22Rv1 (cell line): ENCODE measurements around the gene CNTN4.

Experiments
- H3K27ac ChIP-seq: fragments of 450-650 bp; 2 replicates; pipeline ENCODE4 v1.5.1; 2017
- ZFX ChIP-seq: fragments of 450-650 bp; IDR thresholded peaks from 2 replicates; pipeline ENCODE4 v1.6.1; 2017; ENCODE audit warnings: antibody characterized with exemption, borderline replicate concordance
- TF ChIP-seq, protein P1 (sequence below): fragments of 450-650 bp; IDR thresholded peaks from 2 replicates; pipeline ENCODE4 v1.5.1; 2017; ENCODE audit warnings: mild to moderate bottlenecking

Gene CNTN4

DNA sequence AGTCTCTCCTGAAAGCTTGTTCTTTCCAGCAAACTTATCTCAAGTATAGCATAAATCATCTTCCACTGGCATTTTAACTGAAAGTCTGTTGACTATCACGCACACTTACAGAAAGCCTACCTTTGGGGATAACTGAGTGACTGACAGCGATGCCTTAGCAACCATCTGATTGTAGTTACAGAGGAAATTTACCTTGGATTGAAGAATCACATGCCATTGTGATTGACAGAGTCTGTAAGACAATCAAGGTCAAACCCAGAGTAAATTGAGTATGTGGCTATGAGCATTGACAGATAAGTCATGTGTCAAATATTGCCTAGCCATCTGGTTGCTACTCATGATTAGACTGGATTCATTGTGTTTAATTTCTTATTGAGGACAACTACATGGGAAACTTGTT lies 82.0 kb downstream of the CNTN4 start:
- H3K27ac ChIP-seq, result no peak overlapping the region
- TF ChIP-seq, protein P1, sequence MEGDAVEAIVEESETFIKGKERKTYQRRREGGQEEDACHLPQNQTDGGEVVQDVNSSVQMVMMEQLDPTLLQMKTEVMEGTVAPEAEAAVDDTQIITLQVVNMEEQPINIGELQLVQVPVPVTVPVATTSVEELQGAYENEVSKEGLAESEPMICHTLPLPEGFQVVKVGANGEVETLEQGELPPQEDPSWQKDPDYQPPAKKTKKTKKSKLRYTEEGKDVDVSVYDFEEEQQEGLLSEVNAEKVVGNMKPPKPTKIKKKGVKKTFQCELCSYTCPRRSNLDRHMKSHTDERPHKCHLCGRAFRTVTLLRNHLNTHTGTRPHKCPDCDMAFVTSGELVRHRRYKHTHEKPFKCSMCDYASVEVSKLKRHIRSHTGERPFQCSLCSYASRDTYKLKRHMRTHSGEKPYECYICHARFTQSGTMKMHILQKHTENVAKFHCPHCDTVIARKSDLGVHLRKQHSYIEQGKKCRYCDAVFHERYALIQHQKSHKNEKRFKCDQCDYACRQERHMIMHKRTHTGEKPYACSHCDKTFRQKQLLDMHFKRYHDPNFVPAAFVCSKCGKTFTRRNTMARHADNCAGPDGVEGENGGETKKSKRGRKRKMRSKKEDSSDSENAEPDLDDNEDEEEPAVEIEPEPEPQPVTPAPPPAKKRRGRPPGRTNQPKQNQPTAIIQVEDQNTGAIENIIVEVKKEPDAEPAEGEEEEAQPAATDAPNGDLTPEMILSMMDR, result no peak
- TF ChIP-seq ZFX, result no peak

DNA sequence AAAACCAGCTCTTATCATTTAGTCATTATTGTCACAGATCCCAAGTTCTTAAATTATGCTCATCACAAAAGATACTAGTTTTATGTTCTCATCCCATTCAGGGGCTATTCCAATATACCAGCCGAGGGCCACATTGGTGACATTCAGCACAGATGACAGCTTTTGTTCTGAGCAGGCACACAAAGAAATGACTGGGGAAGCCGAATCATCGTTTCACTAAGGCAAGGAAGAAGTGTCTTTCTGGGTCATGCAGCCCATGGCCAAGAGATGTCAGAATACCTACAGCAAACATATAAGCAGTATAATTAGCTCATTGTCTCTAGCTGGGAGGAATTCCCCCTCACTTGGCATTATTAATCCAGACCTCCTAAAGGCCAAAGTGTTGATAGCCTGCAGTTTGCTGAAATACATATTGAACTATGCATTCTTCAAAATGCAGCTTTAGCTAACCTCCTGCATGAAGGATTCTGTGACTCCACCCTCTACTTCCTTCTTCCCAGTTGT lies 100.2 kb downstream of the CNTN4 start:
- no peak overlapping the region for H3K27ac ChIP-seq
- TF ChIP-seq ZFX, result no peak
- TF ChIP-seq, protein P1, result no peak

DNA sequence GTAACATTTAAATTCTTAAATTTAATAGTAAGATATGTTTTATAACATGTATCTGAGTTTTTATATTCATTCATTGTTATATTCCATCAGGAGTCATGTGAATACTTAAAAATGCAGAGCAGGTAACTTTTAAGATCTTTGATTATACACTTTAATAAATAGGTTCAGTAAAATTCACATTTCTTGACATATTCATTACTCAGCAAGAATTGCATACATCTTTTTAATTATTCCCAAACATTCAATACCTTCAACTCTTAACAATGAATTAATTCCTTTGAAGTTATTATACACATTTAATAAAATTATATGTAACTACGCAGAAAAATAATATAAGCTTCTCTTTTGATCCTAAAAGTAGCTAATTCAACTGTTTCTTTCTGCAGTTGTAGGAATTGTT lies 105.4 kb downstream of the CNTN4 start:
- H3K27ac ChIP-seq, result no peak overlapping the region
- TF ChIP-seq, protein P1, result no peak
- no peak for TF ChIP-seq ZFX

DNA sequence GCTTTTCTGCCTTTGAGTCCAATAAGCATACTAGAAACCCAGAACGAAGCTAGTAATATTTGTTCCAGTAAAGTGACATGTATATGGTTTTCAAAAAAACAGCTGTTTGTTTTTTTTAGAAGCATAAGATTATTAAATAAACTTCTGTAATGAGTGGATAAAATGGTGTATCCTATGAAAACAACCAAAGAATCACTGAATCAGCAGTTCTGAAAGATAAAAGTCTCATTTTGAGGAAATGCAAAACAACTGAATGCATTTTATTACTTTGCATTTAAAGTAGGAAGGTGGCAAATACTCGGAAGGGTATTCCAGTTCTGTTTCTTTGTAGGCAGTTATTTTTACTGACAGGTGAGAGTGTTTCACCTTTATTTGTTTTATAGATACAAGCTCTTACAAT lies 107.0 kb downstream of the CNTN4 start:
- TF ChIP-seq, protein P1, result no peak
- no peak overlapping the region for H3K27ac ChIP-seq

DNA sequence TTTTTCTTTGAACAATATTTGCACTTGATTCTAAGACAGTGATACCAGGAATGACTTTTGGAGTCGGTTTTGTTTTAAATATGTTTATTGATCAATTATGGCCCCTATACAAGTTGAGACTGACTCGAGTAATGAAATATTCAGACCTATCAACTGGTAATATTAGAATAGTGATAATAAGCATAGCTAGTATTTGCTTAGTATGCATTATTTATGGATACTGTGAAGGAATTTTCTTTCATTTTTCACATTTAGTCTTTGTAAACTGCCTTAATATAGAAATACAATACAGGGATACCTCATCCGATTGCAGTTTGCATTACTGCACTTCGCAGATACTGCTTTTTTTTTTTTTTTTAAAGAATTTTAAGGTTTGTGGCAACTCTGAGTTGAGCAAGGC lies 107.9 kb downstream of the CNTN4 start:
- no peak for TF ChIP-seq ZFX
- TF ChIP-seq, protein P1, result no peak
- no peak overlapping the region for H3K27ac ChIP-seq

DNA sequence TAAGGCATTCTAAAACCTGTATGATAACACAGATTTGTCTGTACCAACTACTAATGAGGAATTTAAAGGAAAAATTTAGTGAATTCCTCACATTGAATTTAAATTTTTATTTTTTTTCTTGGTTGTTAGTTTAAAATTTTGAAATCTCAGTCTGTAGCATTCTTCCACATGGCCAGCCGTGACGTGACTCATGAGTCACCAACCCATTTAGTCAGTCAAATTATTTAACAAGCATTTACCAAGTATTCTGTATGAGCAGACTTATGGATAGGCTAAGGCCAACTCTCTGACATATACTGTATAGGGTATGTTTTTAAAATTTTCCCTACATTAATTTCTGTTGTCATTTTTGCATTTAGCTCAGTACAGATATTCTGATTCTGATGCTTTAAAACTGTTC lies 112.9 kb downstream of the CNTN4 start:
- TF ChIP-seq, protein P1, result no peak
- TF ChIP-seq ZFX, result no peak
- H3K27ac ChIP-seq, result no peak overlapping the region

DNA sequence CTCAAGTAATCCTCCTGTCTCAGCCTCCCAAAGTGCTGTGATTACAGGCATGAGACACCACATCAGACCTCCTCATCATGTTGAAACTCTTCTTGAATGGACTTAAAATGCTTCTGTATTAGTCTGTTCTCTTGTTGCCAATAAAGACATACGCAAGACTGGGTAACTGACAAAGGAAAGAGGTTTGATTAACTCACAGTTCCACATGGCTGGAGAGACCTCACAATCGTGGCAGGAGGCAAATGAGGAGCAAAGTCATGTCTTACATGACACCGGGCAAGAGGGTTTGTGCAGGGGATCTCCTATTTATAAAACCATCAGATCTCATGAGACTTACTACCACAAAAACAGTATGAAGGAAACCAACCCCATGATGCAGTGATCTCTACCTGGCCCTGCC lies 113.5 kb downstream of the CNTN4 start:
- no peak for TF ChIP-seq ZFX
- TF ChIP-seq, protein P1, result no peak
- no peak overlapping the region for H3K27ac ChIP-seq
